Stomach (tissue), 4 donors: ENCODE measurements around the gene LRMDA.

Experiments
- EP300 ChIP-seq: sonication (generic); formaldehyde crosslinking; IDR thresholded peaks from one replicate; pipeline ENCODE4 v1.6.1; 2017; ENCODE audit warnings: antibody characterized with exemption
- POLR2A ChIP-seq, 4 donors: fragments of 450-650 bp; IDR thresholded peaks; one replicate each; pipeline ENCODE4 v1.6.1; 2016; ENCODE audit warnings: antibody characterized with exemption in 4 of 4, control low read depth in 2 of 4, mild to moderate bottlenecking in 1 of 4, moderate library complexity in 1 of 4
- POLR2AphosphoS5 ChIP-seq, 3 donors: sonication (generic); formaldehyde crosslinking; IDR thresholded peaks; one replicate each; pipeline ENCODE4 v1.6.1; 2016; ENCODE audit warnings: antibody characterized with exemption in 3 of 3
- TF ChIP-seq, protein P1 (sequence below), 7 experiments: fragments of 450-650 bp in 4 of 7; fragments of 200-600 bp in 3 of 7; sonication (generic) in 3 of 7; IDR thresholded peaks; one replicate each; pipeline ENCODE4 v1.5.1; 2016 to 2019; ENCODE audit warnings: antibody characterized with exemption in 7 of 7, control low read depth in 2 of 7, mild to moderate bottlenecking in 1 of 7

DNA sequence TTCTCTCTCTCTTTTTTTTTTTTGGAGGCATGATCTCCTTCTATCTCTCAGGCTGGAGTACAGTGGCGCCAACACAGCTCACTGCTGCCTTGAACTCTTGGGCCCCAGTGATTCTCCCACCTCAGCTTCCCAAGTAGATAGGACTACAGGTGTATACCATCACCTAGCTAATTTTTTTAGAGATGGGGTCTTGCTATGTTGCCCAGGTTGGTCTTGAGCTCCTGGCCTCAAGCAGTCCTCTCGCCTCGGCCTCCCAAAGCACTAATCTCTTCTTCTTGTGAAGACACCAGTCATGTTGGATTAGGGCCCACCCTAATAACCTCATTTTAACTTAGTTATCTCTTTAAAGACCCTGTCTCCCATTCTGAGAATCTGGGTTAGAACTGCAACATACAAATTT is 45.6 kb downstream of the LRMDA start:
- TF ChIP-seq POLR2AphosphoS5 (IDR thresholded peaks at IDR 0.05) (no peak), POLR2A (IDR thresholded peaks at IDR 0.05) (no peak), EP300 (no peak)
- TF ChIP-seq, protein P1, sequence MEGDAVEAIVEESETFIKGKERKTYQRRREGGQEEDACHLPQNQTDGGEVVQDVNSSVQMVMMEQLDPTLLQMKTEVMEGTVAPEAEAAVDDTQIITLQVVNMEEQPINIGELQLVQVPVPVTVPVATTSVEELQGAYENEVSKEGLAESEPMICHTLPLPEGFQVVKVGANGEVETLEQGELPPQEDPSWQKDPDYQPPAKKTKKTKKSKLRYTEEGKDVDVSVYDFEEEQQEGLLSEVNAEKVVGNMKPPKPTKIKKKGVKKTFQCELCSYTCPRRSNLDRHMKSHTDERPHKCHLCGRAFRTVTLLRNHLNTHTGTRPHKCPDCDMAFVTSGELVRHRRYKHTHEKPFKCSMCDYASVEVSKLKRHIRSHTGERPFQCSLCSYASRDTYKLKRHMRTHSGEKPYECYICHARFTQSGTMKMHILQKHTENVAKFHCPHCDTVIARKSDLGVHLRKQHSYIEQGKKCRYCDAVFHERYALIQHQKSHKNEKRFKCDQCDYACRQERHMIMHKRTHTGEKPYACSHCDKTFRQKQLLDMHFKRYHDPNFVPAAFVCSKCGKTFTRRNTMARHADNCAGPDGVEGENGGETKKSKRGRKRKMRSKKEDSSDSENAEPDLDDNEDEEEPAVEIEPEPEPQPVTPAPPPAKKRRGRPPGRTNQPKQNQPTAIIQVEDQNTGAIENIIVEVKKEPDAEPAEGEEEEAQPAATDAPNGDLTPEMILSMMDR (IDR thresholded peaks at IDR 0.05): no peak
